ENCODE measurements around the gene UNC79.

Gene UNC79

DNA sequence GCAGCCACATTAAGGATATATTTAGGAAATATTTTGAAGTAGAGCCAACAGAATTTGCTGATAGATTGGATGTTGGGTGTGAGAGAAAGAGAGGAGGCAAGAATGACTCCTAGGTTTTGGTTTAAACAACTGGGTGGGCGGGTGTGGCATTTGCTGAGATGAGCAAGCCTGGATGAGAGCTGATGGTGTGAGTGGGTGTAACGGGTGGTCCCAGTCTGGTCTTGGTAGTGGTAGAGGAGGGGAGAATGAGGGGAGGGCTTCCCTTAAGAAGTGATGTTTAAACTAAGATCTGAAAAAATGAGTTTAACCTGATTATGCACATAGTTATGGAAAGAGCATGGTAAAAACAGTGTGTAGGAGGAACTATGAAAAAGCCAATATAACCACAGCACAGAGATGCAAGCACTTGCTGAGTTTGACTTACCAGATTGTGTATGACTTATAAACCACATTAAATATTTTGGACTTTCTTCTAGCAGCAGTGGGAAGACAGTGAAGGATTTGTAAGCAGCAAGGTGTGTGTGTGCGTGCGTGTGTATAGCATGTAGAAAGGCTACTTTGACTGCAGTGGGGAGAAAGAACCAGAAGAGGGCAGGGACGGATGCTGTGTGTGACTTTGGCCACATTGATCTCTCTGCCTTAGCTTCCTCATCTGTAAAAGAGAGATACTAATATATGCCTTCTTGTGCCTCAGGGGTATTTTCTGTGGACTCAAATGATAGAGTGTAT lies 217.9 kb downstream of the UNC79 start:
- Histone ChIP-seq H3K36me3 (ENCODE audit: insufficient read depth, low read length) (no peaks in the 10 kb centered on the region), H3K9ac (ENCODE audit: low read length) (no peak overlapping the region), H4K20me1 (ENCODE audit: insufficient read depth, low read length) (no peaks in the 10 kb centered on the region), H3K4me3 (ENCODE audit: low read depth, low read length, poor library complexity, severe bottlenecking) (no peak overlapping the region), H3K4me2 (ENCODE audit: low read length) (no peak overlapping the region), H3K27ac (ENCODE audit: low read depth, low read length, poor library complexity, severe bottlenecking) (no peak overlapping the region), H2AFZ (ENCODE audit: low read length) (no peak overlapping the region), H3K9me2 (ENCODE audit: low read depth, low read length) (no peaks in the 10 kb centered on the region), H3K4me1 (ENCODE audit: insufficient read depth, low read length, severe bottlenecking) (no peaks in the 10 kb centered on the region), H3F3A (ENCODE audit: insufficient read depth, low read length) (no peaks in the 10 kb centered on the region), H3K79me2 (ENCODE audit: insufficient read depth, low read length) (no peaks in the 10 kb centered on the region), H3K27me3 (ENCODE audit: insufficient read depth, low read length) (no peaks in the 10 kb centered on the region), H3K9me3 (ENCODE audit: low read length) (no peaks in the 10 kb centered on the region)
- TF ChIP-seq EZH2 (IDR thresholded peaks at IDR 0.05; ENCODE audit: borderline replicate concordance, low read length): no peak
- TF ChIP-seq, protein P1, sequence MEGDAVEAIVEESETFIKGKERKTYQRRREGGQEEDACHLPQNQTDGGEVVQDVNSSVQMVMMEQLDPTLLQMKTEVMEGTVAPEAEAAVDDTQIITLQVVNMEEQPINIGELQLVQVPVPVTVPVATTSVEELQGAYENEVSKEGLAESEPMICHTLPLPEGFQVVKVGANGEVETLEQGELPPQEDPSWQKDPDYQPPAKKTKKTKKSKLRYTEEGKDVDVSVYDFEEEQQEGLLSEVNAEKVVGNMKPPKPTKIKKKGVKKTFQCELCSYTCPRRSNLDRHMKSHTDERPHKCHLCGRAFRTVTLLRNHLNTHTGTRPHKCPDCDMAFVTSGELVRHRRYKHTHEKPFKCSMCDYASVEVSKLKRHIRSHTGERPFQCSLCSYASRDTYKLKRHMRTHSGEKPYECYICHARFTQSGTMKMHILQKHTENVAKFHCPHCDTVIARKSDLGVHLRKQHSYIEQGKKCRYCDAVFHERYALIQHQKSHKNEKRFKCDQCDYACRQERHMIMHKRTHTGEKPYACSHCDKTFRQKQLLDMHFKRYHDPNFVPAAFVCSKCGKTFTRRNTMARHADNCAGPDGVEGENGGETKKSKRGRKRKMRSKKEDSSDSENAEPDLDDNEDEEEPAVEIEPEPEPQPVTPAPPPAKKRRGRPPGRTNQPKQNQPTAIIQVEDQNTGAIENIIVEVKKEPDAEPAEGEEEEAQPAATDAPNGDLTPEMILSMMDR (IDR thresholded peaks at IDR 0.05; ENCODE audit: low read length): peak; percentile 47

DNA sequence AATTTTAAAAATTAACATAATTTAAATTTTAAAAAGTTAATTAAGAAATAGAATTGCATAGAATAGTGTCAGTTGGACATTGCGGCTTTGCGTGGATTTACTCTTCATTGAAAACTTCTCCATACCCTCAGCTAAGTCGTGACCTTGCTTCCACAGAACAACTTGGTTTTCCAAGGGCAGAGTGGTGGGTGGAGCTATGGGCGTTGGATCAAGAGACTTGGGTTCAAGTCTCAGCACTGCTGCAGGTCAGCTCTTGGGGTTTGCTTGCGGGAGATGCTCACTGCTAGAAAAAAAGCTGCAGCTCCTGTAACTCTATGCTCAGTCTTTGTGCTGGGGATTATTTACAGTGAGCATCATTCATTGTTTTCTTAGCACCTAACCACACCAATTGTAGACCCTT lies 223.9 kb downstream of the UNC79 start:
- Histone ChIP-seq H3K36me3 (ENCODE audit: insufficient read depth, low read length) (no peaks in the 10 kb centered on the region), H3K4me2 (ENCODE audit: low read length) (no peak overlapping the region), H3K27me3 (ENCODE audit: insufficient read depth, low read length) (no peaks in the 10 kb centered on the region), H3K79me2 (ENCODE audit: insufficient read depth, low read length) (no peaks in the 10 kb centered on the region), H3K4me3 (ENCODE audit: low read depth, low read length, poor library complexity, severe bottlenecking) (no peak overlapping the region), H3F3A (ENCODE audit: insufficient read depth, low read length) (no peaks in the 10 kb centered on the region), H3K9ac (ENCODE audit: low read length) (no peak overlapping the region), H2AFZ (ENCODE audit: low read length) (no peak overlapping the region), H3K9me3 (ENCODE audit: low read length) (no peaks in the 10 kb centered on the region), H3K4me1 (ENCODE audit: insufficient read depth, low read length, severe bottlenecking) (no peaks in the 10 kb centered on the region), H3K9me2 (ENCODE audit: low read depth, low read length) (no peaks in the 10 kb centered on the region), H4K20me1 (ENCODE audit: insufficient read depth, low read length) (no peaks in the 10 kb centered on the region), H3K27ac (ENCODE audit: low read depth, low read length, poor library complexity, severe bottlenecking) (no peak overlapping the region)
- TF ChIP-seq, protein P1 (IDR thresholded peaks at IDR 0.05; ENCODE audit: low read length): no peak
- no peak for TF ChIP-seq EZH2 (IDR thresholded peaks at IDR 0.05; ENCODE audit: borderline replicate concordance, low read length)

DNA sequence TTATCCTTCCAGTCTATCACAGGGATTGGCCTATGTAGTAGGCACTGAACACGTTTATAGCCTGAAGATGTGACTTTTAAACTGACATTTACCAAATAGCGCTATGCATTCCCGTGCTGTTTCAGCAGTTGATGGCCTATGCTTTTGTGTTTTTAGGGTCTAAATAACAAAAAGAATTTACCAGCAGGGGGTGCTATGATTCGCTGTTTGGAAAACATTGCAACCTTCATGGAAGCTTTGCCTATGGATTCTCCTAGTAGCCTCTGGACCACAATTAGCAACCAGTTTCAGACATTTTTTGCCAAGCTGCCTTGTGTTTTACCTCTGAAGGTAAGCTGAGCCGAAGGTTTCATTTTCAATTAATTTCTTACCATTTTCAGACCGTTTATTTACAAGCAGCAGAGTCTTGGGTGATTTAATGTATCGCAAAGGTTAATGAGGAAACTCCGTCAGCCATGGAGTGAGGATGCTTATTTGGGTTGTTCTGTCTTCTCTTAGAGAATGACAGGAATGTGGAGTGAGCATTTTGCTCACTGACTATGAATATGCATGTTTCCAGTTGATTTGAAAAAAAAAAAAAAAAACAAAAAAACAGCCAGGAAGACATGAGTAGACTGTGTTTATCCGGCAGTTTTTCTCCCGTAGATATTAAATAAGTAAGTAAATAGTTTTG lies 224.5 kb downstream of the UNC79 start:
- Histone ChIP-seq H3K9me2 (ENCODE audit: low read depth, low read length) (no peaks in the 10 kb centered on the region), H3F3A (ENCODE audit: insufficient read depth, low read length) (no peaks in the 10 kb centered on the region), H3K4me3 (ENCODE audit: low read depth, low read length, poor library complexity, severe bottlenecking) (no peak overlapping the region), H2AFZ (ENCODE audit: low read length) (no peak overlapping the region), H3K4me2 (ENCODE audit: low read length) (no peak overlapping the region), H3K9ac (ENCODE audit: low read length) (no peak overlapping the region), H3K27ac (ENCODE audit: low read depth, low read length, poor library complexity, severe bottlenecking) (no peak overlapping the region), H4K20me1 (ENCODE audit: insufficient read depth, low read length) (no peaks in the 10 kb centered on the region), H3K4me1 (ENCODE audit: insufficient read depth, low read length, severe bottlenecking) (no peaks in the 10 kb centered on the region), H3K79me2 (ENCODE audit: insufficient read depth, low read length) (no peaks in the 10 kb centered on the region), H3K9me3 (ENCODE audit: low read length) (no peaks in the 10 kb centered on the region), H3K36me3 (ENCODE audit: insufficient read depth, low read length) (no peaks in the 10 kb centered on the region), H3K27me3 (ENCODE audit: insufficient read depth, low read length) (no peaks in the 10 kb centered on the region)
- TF ChIP-seq, protein P1 (IDR thresholded peaks at IDR 0.05; ENCODE audit: low read length): peak; percentile 75
- TF ChIP-seq EZH2 (IDR thresholded peaks at IDR 0.05; ENCODE audit: borderline replicate concordance, low read length): no peak

Data from OCI-LY1 (cell line).